H1 (cell line): ENCODE results near the gene SNRPN. TPM values are rescaled to one million over a fixed set of nuclear protein-coding genes. Genes with fewer than 3 reads are reported as not detected.
A peak's percentile ranks its signal among the peaks of the same experiment; 100 is the strongest.

ENCODE experiments used
- CTCF ChIA-PET: fragments of 300-600 bp; sonication (Branson Sonifier 250); formaldehyde crosslinking; loops from one replicate; lab custom pipeline; 2021; ENCODE audit not compliant: partially characterized antibody; lab: Charles Lee
- POLR2A ChIA-PET: fragments of 300-600 bp; sonication (Branson Sonifier 250); formaldehyde crosslinking; loops from one replicate; lab custom pipeline; 2021; ENCODE audit warnings: inconsistent platforms; ENCODE audit not compliant: partially characterized antibody; lab: Charles Lee
- DNase-seq, 2 experiments: peaks; one replicate each; pipeline versions ENCODE4 v3.0.0 to v3.0.0-alpha.2; 2010 to 2022; ENCODE audit warnings: low spot score in 2 of 2, low read depth in 1 of 2, mixed read lengths in 1 of 2
- FAIRE-seq: peaks from 2 replicates; lab custom pipeline; 2011; peaks lifted over from hg19 to GRCh38; lab: Jason Lieb, UNC
- H2AFZ ChIP-seq: 2 replicates; pipeline ENCODE4 v1.8.1; 2012; ENCODE audit warnings: low read length, inconsistent platforms
- H2AK5ac ChIP-seq: 2 replicates; pipeline ENCODE4 v1.6.1; 2013; ENCODE audit warnings: low read depth, low read length
- H2BK120ac ChIP-seq: replicated peaks from 2 replicates; pipeline ENCODE3; 2013; ENCODE audit warnings: low read depth, low read length, inconsistent platforms
- H2BK12ac ChIP-seq: 2 replicates; pipeline ENCODE4 v1.6.1; 2013; ENCODE audit warnings: low read depth, low read length
- H2BK15ac ChIP-seq: 2 replicates; pipeline ENCODE4 v1.6.1; 2013; ENCODE audit warnings: low read length
- H2BK20ac ChIP-seq: 2 replicates; pipeline ENCODE4 v1.6.1; 2013; ENCODE audit warnings: low read length
- H2BK5ac ChIP-seq: 2 replicates; pipeline ENCODE4 v1.6.1; 2013; ENCODE audit warnings: low read depth, low read length
- H3K14ac ChIP-seq: 2 replicates; pipeline ENCODE4 v1.6.1; 2013; ENCODE audit warnings: inconsistent platforms; ENCODE audit not compliant: insufficient read length
- H3K18ac ChIP-seq: 2 replicates; pipeline ENCODE4 v1.6.1; 2013; ENCODE audit warnings: low read length; ENCODE audit errors: extremely low read depth
- H3K23ac ChIP-seq: 2 replicates; pipeline ENCODE4 v1.6.1; 2013; ENCODE audit warnings: inconsistent platforms; ENCODE audit not compliant: insufficient read length
- H3K23me2 ChIP-seq: 2 replicates; pipeline ENCODE4 v1.6.1; 2013; ENCODE audit warnings: low read depth, low read length
- H3K27ac ChIP-seq: 2 replicates; pipeline ENCODE4 v1.6.1; 2011; ENCODE audit warnings: low read depth, low read length, inconsistent platforms
- H3K27me3 ChIP-seq, 4 experiments: replicated peaks in 1 of 4; 1 replicate in 1 of 4; 2 replicates in 3 of 4; pipeline versions ENCODE4 v1.6.1 to v1.8.1; 2011 to 2013; ENCODE audit warnings: low read length in 3 of 4, mild to moderate bottlenecking in 3 of 4, inconsistent platforms in 2 of 4, mixed read lengths in 2 of 4, moderate library complexity in 1 of 4; ENCODE audit not compliant: control insufficient read depth in 3 of 4, insufficient read depth in 3 of 4; ENCODE audit errors: extremely low read depth in 1 of 4
- H3K36me3 ChIP-seq, 4 experiments: 2 replicates each; pipeline versions ENCODE4 v1.6.1 to v1.8.1; 2011 to 2013; ENCODE audit warnings: mild to moderate bottlenecking in 4 of 4, low read length in 3 of 4, moderate library complexity in 2 of 4, control low read depth in 1 of 4, inconsistent platforms in 1 of 4; ENCODE audit not compliant: insufficient read depth in 4 of 4, control insufficient read depth in 2 of 4
- H3K4ac ChIP-seq: replicated peaks from 2 replicates; pipeline ENCODE3; 2013; ENCODE audit warnings: low read length, low read depth, mixed read lengths, inconsistent platforms; ENCODE audit not compliant: insufficient read length
- H3K4me1 ChIP-seq, 4 experiments: replicated peaks in 1 of 4; 1 replicate in 1 of 4; 2 replicates in 3 of 4; pipeline versions ENCODE4 v1.6.1 to v1.8.1; 2011 to 2013; ENCODE audit warnings: low read length in 3 of 4, inconsistent platforms in 2 of 4, mixed read lengths in 1 of 4; ENCODE audit not compliant: insufficient read depth in 4 of 4, control insufficient read depth in 3 of 4
- H3K4me2 ChIP-seq, 2 experiments: 2 replicates each; pipeline versions ENCODE4 v1.6.1 to v1.8.1; 2011 to 2013; ENCODE audit warnings: low read depth in 2 of 2, low read length in 2 of 2, control low read depth in 1 of 2, inconsistent platforms in 1 of 2, mild to moderate bottlenecking in 1 of 2; ENCODE audit not compliant: insufficient read depth in 1 of 2
- H3K4me3 ChIP-seq, 4 experiments: fragments of 200-600, 300-600 bp in 1 of 4; sonication (generic), shearing (Covaris generic), sonication (Bioruptor Twin) in 1 of 4; 2 replicates each; pipeline versions ENCODE4 v1.5.1 to v1.8.1; 2011 to 2016; ENCODE audit warnings: low read length in 4 of 4, low read depth in 3 of 4, control low read depth in 2 of 4, inconsistent platforms in 2 of 4, mild to moderate bottlenecking in 2 of 4, mixed read lengths in 1 of 4, moderate library complexity in 1 of 4; ENCODE audit not compliant: insufficient read depth in 2 of 4; ENCODE audit errors: extremely low read depth in 1 of 4
- H3K56ac ChIP-seq: replicated peaks from 2 replicates; pipeline ENCODE3; 2013; ENCODE audit warnings: low read depth, mild to moderate bottlenecking, mixed read lengths, low read length, inconsistent platforms; ENCODE audit not compliant: insufficient read length
- H3K79me1 ChIP-seq: 2 replicates; pipeline ENCODE4 v1.6.1; 2013; ENCODE audit warnings: low read depth, low read length, control low read depth
- H3K79me2 ChIP-seq, 2 experiments: 2 replicates each; pipeline versions ENCODE4 v1.6.1 to v1.8.1; 2012 to 2013; ENCODE audit warnings: low read length in 2 of 2, mild to moderate bottlenecking in 2 of 2, inconsistent platforms in 1 of 2; ENCODE audit not compliant: insufficient read depth in 2 of 2, control insufficient read depth in 1 of 2
- H3K9ac ChIP-seq, 4 experiments: replicated peaks in 1 of 4; 1 replicate in 1 of 4; 2 replicates in 3 of 4; pipeline versions ENCODE4 v1.6.1 to v1.8.1; 2011 to 2013; ENCODE audit warnings: low read depth in 3 of 4, low read length in 3 of 4, control low read depth in 2 of 4, mild to moderate bottlenecking in 2 of 4, moderate library complexity in 2 of 4, inconsistent platforms in 1 of 4; ENCODE audit errors: extremely low read depth in 1 of 4
- H3K9me3 ChIP-seq, 2 experiments: 2 replicates each; pipeline versions ENCODE4 v1.6.1 to v1.8.1; 2012 to 2013; ENCODE audit warnings: mild to moderate bottlenecking in 2 of 2, moderate library complexity in 2 of 2, control low read depth in 1 of 2, inconsistent platforms in 1 of 2, low read depth in 1 of 2, low read length in 1 of 2, mixed read lengths in 1 of 2; ENCODE audit not compliant: insufficient read depth in 2 of 2
- H4K20me1 ChIP-seq, 2 experiments: replicated peaks in 1 of 2; 2 replicates each; pipeline versions ENCODE3 to v1.8.1; 2011 to 2013; ENCODE audit warnings: inconsistent platforms in 2 of 2, low read length in 2 of 2, mild to moderate bottlenecking in 1 of 2; ENCODE audit not compliant: insufficient read depth in 2 of 2, control insufficient read depth in 1 of 2
- H4K5ac ChIP-seq: 2 replicates; pipeline ENCODE4 v1.6.1; 2013; ENCODE audit warnings: low read length, low read depth, mixed read lengths, inconsistent platforms; ENCODE audit not compliant: insufficient read length
- H4K8ac ChIP-seq: 2 replicates; pipeline ENCODE4 v1.8.0; 2013; ENCODE audit warnings: mild to moderate bottlenecking, moderate library complexity, low read length, inconsistent platforms; ENCODE audit not compliant: insufficient read depth; ENCODE audit errors: extremely low read depth
- H4K91ac ChIP-seq: replicated peaks from 2 replicates; pipeline ENCODE3; 2013; ENCODE audit warnings: low read length, mixed read lengths, inconsistent platforms; ENCODE audit not compliant: insufficient read length
- CTBP2 ChIP-seq: IDR thresholded peaks from 2 replicates; pipeline ENCODE4 v1.7.0; 2011; ENCODE audit warnings: borderline replicate concordance, mild to moderate bottlenecking, moderate library complexity, mixed read lengths, low read length; ENCODE audit not compliant: insufficient read depth, insufficient read length
- HDAC6 ChIP-seq: IDR thresholded peaks from one replicate; pipeline ENCODE4 v1.7.1; 2012; ENCODE audit warnings: low read depth, mild to moderate bottlenecking, inconsistent platforms, low read length, moderate library complexity
- PHF8 ChIP-seq: fragments of 200-600 bp; sonication (generic); conservative IDR thresholded peaks from 2 replicates; pipeline ENCODE4 v1.7.1; 2012; ENCODE audit warnings: low read depth, mild to moderate bottlenecking, inconsistent platforms, low read length, moderate library complexity
- POU5F1 ChIP-seq: IDR thresholded peaks from 2 replicates; pipeline ENCODE4 v1.6.1; 2011; ENCODE audit warnings: low read depth, mild to moderate bottlenecking, low read length, moderate library complexity
- WGBS, 2 experiments: shearing (Covaris generic) in 1 of 2; methylation state at CpG; one replicate each; pipeline versions ENCODE4 v1.1.6 to v1.1.7; 2013 to 2015; ENCODE audit warnings: low lambda C conversion rate in 2 of 2, mixed read lengths in 2 of 2, inconsistent platforms in 1 of 2, low coverage in 1 of 2, missing lambda C conversion rate in 1 of 2; ENCODE audit not compliant: insufficient replicate concordance in 2 of 2, insufficient coverage in 1 of 2, insufficient read length in 1 of 2; ENCODE audit errors: extremely low coverage in 1 of 2, missing lambda C conversion rate in 1 of 2; 5-methylcytosine and 5-hydroxymethylcytosine counted together
- long read RNA-seq, 2 experiments: library from RNA in 1 of 2; library from capped mRNA in 1 of 2; stranded (forward); transcript quantifications; one replicate each; pipeline ENCODE4 v2.0.0, GENCODE V29; 2021; ENCODE audit warnings: inconsistent platforms in 1 of 2
- polyA minus RNA-seq, 3 experiments: library from RNA; depleted of rRNA, polyadenylated mRNA; stranded (reverse); fragments of >200 nt; gene quantifications; 1 replicate in 2 of 3; 2 replicates in 1 of 3; pipeline ENCODE4 v1.2.3, GENCODE V29; 2011
- polyA plus RNA-seq, 7 experiments: library from polyadenylated mRNA; depleted of rRNA in 3 of 7; stranded (reverse) in 5 of 7; unstranded in 2 of 7; fragments of >200 nt in 5 of 7; fragments of 200-250 nt in 2 of 7; gene quantifications; 1 replicate in 5 of 7; 2 replicates in 1 of 7; 4 replicates in 1 of 7; pipeline versions ENCODE4 v1.2.1 to v1.2.3, GENCODE V29; 2011 to 2013; ENCODE audit warnings: missing spikeins in 2 of 7, mixed read lengths in 2 of 7
- total RNA-seq: library from RNA; stranded (reverse); fragmentation: NEBNext Ultra II Directional; extraction: Animal tissue kit (Norgen Biotek cat#: 25700); gene quantifications from 2 replicates; pipeline ENCODE4 v1.2.1, GENCODE V29; 2021
- TF ChIP-seq, protein P1 (sequence below): IDR thresholded peaks from 2 replicates; pipeline ENCODE4 v1.6.1; 2012; ENCODE audit warnings: inconsistent platforms

SNRPN gene
- total RNA-seq (905 and 915 TPM in 2 replicates), polyA plus RNA-seq (2011; rRNA removed) (1,396 and 1,684 TPM in 2 replicates), polyA minus RNA-seq (2011; rRNA and poly(A)+ RNA removed) (1,031 and 1,143 TPM in 2 replicates)
- 1,533 TPM for polyA plus RNA-seq (2011; cell fraction: cytosol; rRNA removed)
- 1,140 TPM for polyA plus RNA-seq (2011; cell fraction: nucleus; rRNA removed)
- polyA plus RNA-seq (2012, experiment 1 of 2), result 1,068 to 1,234 TPM (median 1,139 TPM) in 4 replicates
- polyA plus RNA-seq (2012, experiment 2 of 2), result 894 TPM
- 549 TPM for polyA plus RNA-seq (2013, experiment 1 of 2)
- polyA plus RNA-seq (2013, experiment 2 of 2), result 534 TPM
- polyA minus RNA-seq (2011; cell fraction: cytosol; rRNA and poly(A)+ RNA removed), result 589 TPM
- 849 TPM for polyA minus RNA-seq (2011; cell fraction: nucleus; rRNA and poly(A)+ RNA removed)
- long read RNA-seq, experiment 1, transcript SNRPN-201 (10 exons, 1,304 nt), result minor isoform, 16 of 1,523 reads
- long read RNA-seq, experiment 1, transcript SNRPN-202 (10 exons, 1,528 nt), result major isoform, 583 of 1,523 reads
- long read RNA-seq, experiment 1, partial matches to known transcripts, result 646 of 1,523 reads
- long read RNA-seq, experiment 1, other reads (novel, unspliced or antisense), result 277 of 1,523 reads
- long read RNA-seq, experiment 2, transcript SNRPN-202 (10 exons, 1,528 nt), result major isoform, 2,424 of 3,409 reads
- long read RNA-seq, experiment 2, transcript SNRPN-201 (10 exons, 1,304 nt), result minor isoform, 60 of 3,409 reads
- long read RNA-seq, experiment 2, transcript SNRPN-208 (10 exons, 1,298 nt), result minor isoform, 10 of 3,409 reads
- long read RNA-seq, experiment 2, partial matches to known transcripts, result 428 of 3,409 reads
- long read RNA-seq, experiment 2, other reads (novel, unspliced or antisense), result 484 of 3,409 reads

GRCh38 chr15:24954783-24955530, at the start of gene SNRPN, which contains the start of gene SNURF:
Gene SNRPN, plus strand, starts transcription at chr15:24954987. Its CDS starts 19,467 bp downstream, at chr15:24974454.
Gene SNURF, plus strand, starts transcription at chr15:24954987. Its CDS starts 62 bp downstream, at chr15:24955049.
- Histone ChIP-seq H3K27me3 (no peaks in the 10 kb centered on the region), H4K8ac (peak within 1 kb of the TSS; percentile 83), H3K23me2 (no peaks in the 10 kb centered on the region; the same call in 1 of the 2 replicates), H3K9me3 (peaks cover 3 to 23% of the 10 kb centered on the region in 2 experiments; a peak in 3 of 4 replicates), H2BK5ac (peak within 1 kb of the TSS; percentile 83), H3K4me2 (peak within 1 kb of the TSS; percentile 39 to 63), H3K79me2 (peaks cover 29 to 84% of the 10 kb centered on the region in 2 experiments), H2BK15ac (no peak within 1 kb of the TSS), H3K36me3 (peaks cover 0 to 12% (median 3%) of the 10 kb centered on the region in 4 experiments; a peak in 3 of 8 replicates), H3K18ac (peak within 1 kb of the TSS; percentile 93), H3K23ac (no peak within 1 kb of the TSS), H3K9ac (peak within 1 kb of the TSS; percentile 88 to 92 (median 90)), H3K4ac (peak within 1 kb of the TSS; percentile 41), H2BK12ac (peak within 1 kb of the TSS; percentile 76), H3K14ac (peak within 1 kb of the TSS; percentile 5), H3K79me1 (no peaks in the 10 kb centered on the region), H2AK5ac (no peak within 1 kb of the TSS), H4K5ac (peak within 1 kb of the TSS; percentile 82), H2AFZ (no peak within 1 kb of the TSS), H3K4me1 (peaks cover 0 to 6% (median 2%) of the 10 kb centered on the region in 4 experiments; a peak in 2 of 7 replicates), H4K20me1 (peaks cover 2 to 11% of the 10 kb centered on the region in 2 experiments), H3K56ac (peak within 1 kb of the TSS; percentile 28), H3K4me3 (peak within 1 kb of the TSS; percentile 70 to 94 (median 80)), H2BK120ac (peak within 1 kb of the TSS; percentile 16), H4K91ac (peak within 1 kb of the TSS; percentile 88), H2BK20ac (peak within 1 kb of the TSS; percentile 52; the same call in 1 of the 2 replicates), H3K27ac (peak within 1 kb of the TSS; percentile 84)
- DNase-seq (peak; percentile 62 to 78), FAIRE-seq (no peak)
- ChIA-PET POLR2A (interaction anchor here (0.8 to 4.2 kb wide), 14 partner anchors 8 to 99 kb away, joined by 3 to 29 read pairs (median 5); no protein-coding TSS in a partner anchor), CTCF (no interaction called here)
- 44% methylated on average over 47 of the region's 47 CpGs; no CpG with 5 or more reads in 1 of the 2 experiments for WGBS, 2 experiments
- TF ChIP-seq, protein P1, sequence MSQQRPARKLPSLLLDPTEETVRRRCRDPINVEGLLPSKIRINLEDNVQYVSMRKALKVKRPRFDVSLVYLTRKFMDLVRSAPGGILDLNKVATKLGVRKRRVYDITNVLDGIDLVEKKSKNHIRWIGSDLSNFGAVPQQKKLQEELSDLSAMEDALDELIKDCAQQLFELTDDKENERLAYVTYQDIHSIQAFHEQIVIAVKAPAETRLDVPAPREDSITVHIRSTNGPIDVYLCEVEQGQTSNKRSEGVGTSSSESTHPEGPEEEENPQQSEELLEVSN, result no peak
- TF ChIP-seq POU5F1 (no peak), PHF8 (peak; percentile 52), HDAC6 (no peak), CTBP2 (no peak)
